SJSA1 (cell line): ENCODE measurements around the gene DERA. TPM values are rescaled to one million over a fixed set of nuclear protein-coding genes. Genes with fewer than 3 reads are reported as not detected.
"Not testable (repeated sequence)": the region's sequence is repeated elsewhere in the genome, so short reads cannot be mapped to it uniquely, and the experiment has no call there.

Experiments used
- DNase-seq, 2 experiments: peaks; one replicate each; pipeline ENCODE4 v3.0.0-alpha.2; 2015 to 2020; ENCODE audit warnings: low spot score in 2 of 2, low read depth in 1 of 2
- H3K27ac ChIP-seq: fragments of 250-450 bp; sonication (Bioruptor Pico); 2 replicates; pipeline ENCODE4 v1.5.1; 2020; ENCODE audit warnings: mild to moderate bottlenecking, moderate library complexity
- H3K27me3 ChIP-seq: fragments of 250-450 bp; sonication (Bioruptor Pico); replicated peaks from 2 replicates; pipeline ENCODE4 v1.5.1; 2020; ENCODE audit warnings: mild to moderate bottlenecking, moderate library complexity
- H3K36me3 ChIP-seq: fragments of 250-450 bp; sonication (Bioruptor Pico); 2 replicates; pipeline ENCODE4 v1.5.1; 2020; ENCODE audit warnings: mild to moderate bottlenecking
- H3K4me1 ChIP-seq: fragments of 250-450 bp; sonication (Bioruptor Pico); replicated peaks from 2 replicates; pipeline ENCODE4 v1.6.1; 2021; ENCODE audit warnings: mild to moderate bottlenecking
- H3K4me3 ChIP-seq: fragments of 250-450 bp; sonication (Bioruptor Pico); 2 replicates; pipeline ENCODE4 v1.5.1; 2020; ENCODE audit warnings: mild to moderate bottlenecking
- H3K9me3 ChIP-seq: fragments of 250-450 bp; sonication (Bioruptor Pico); replicated peaks from 2 replicates; pipeline ENCODE4 v1.5.1; 2020; ENCODE audit warnings: mild to moderate bottlenecking
- total RNA-seq: library from RNA; depleted of rRNA; stranded (reverse); fragments of >200 nt; shearing (Covaris generic); gene quantifications from 2 replicates; pipeline ENCODE4 v1.2.3, GENCODE V29; 2014

Gene DERA
- total RNA-seq, 1 experiment from 2014 or later = 65.2 TPM

- Histone ChIP-seq H3K9me3 (no peaks in the 10 kb centered on the region), H3K27me3 (no peaks in the 10 kb centered on the region), H3K36me3 (no peaks in the 10 kb centered on the region; the same call in 1 of the 2 replicates), H3K27ac (no peak overlapping the region), H3K4me1 (peaks cover 11% of the 10 kb centered on the region), H3K4me3 (no peak overlapping the region)
- DNase-seq = no peak
These were observed 73.1 kb downstream of the DERA start for GRCh38 chr12:15984097-15984800.

GRCh38 chr12:15984963-15985362 lies 73.8 kb downstream of the DERA start:
- no peak overlapping the region for H3K27ac ChIP-seq
- no peak overlapping the region for H3K4me3 ChIP-seq
- no peak for DNase-seq

GRCh38 chr12:15987696-15988095 lies 76.6 kb downstream of the DERA start:
- DNase-seq = no peak
- Histone ChIP-seq H3K27ac (no peak overlapping the region), H3K27me3 (no peaks in the 10 kb centered on the region), H3K9me3 (no peaks in the 10 kb centered on the region), H3K36me3 (no peaks in the 10 kb centered on the region; the same call in 1 of the 2 replicates), H3K4me1 (no peaks in the 10 kb centered on the region), H3K4me3 (no peak overlapping the region)

More at GRCh38 chr12:15984963-15985362, 73.8 kb downstream of the DERA start:
- no peaks in the 10 kb centered on the region for H3K27me3 ChIP-seq
- H3K36me3 ChIP-seq = no peaks in the 10 kb centered on the region; the same call in 1 of the 2 replicates
- peaks cover 4% of the 10 kb centered on the region for H3K4me1 ChIP-seq
- H3K9me3 ChIP-seq = no peaks in the 10 kb centered on the region

GRCh38 chr12:15988983-15989755 lies 78.0 kb downstream of the DERA start:
- Histone ChIP-seq H3K27ac (no peak overlapping the region), H3K36me3 (no peaks in the 10 kb centered on the region; the same call in 1 of the 2 replicates), H3K27me3 (no peaks in the 10 kb centered on the region), H3K9me3 (no peaks in the 10 kb centered on the region), H3K4me3 (no peak overlapping the region), H3K4me1 (no peaks in the 10 kb centered on the region)
- no peak for DNase-seq

- Histone ChIP-seq H3K36me3 (no peaks in the 10 kb centered on the region), H3K4me1 (no peaks in the 10 kb centered on the region), H3K9me3 (no peaks in the 10 kb centered on the region), H3K27me3 (no peaks in the 10 kb centered on the region), H3K4me3 (no peak overlapping the region), H3K27ac (no peak overlapping the region)
- no peak for DNase-seq
These were observed 84.7 kb downstream of the DERA start for GRCh38 chr12:15995801-15996200.

- H3K9me3 ChIP-seq = no peaks in the 10 kb centered on the region
- H3K27ac ChIP-seq = no peak overlapping the region
- H3K4me3 ChIP-seq = no peak overlapping the region
- H3K36me3 ChIP-seq = no peaks in the 10 kb centered on the region
- no peak for DNase-seq
- H3K4me1 ChIP-seq = no peaks in the 10 kb centered on the region
- H3K27me3 ChIP-seq = no peaks in the 10 kb centered on the region
These were observed 85.1 kb downstream of the DERA start for GRCh38 chr12:15996254-15996653.

GRCh38 chr12:15996948-15997347 lies 85.8 kb downstream of the DERA start:
- DNase-seq = no peak
- H3K9me3 ChIP-seq = no peaks in the 10 kb centered on the region
- no peak overlapping the region for H3K27ac ChIP-seq

GRCh38 chr12:15997910-15998309 lies 86.8 kb downstream of the DERA start:
- Histone ChIP-seq H3K36me3 (no peaks in the 10 kb centered on the region), H3K27me3 (no peaks in the 10 kb centered on the region), H3K9me3 (no peaks in the 10 kb centered on the region), H3K27ac (no peak overlapping the region), H3K4me3 (no peak overlapping the region), H3K4me1 (no peaks in the 10 kb centered on the region)
- no peak for DNase-seq

More at GRCh38 chr12:15996948-15997347, 85.8 kb downstream of the DERA start:
- H3K4me3 ChIP-seq = no peak overlapping the region
- no peaks in the 10 kb centered on the region for H3K27me3 ChIP-seq
- no peaks in the 10 kb centered on the region for H3K36me3 ChIP-seq
- H3K4me1 ChIP-seq = no peaks in the 10 kb centered on the region

GRCh38 chr12:16002880-16003279 lies 91.7 kb downstream of the DERA start:
- Histone ChIP-seq H3K4me1 (no peaks in the 10 kb centered on the region), H3K36me3 (0 out of 2 replicates have a peak, but pooled peaks cover 4% of the 10 kb centered on the region), H3K9me3 (no peaks in the 10 kb centered on the region), H3K27ac (no peak overlapping the region), H3K27me3 (no peaks in the 10 kb centered on the region), H3K4me3 (no peak overlapping the region)
- no peak for DNase-seq

- H3K4me1 ChIP-seq = no peaks in the 10 kb centered on the region
- no peak overlapping the region for H3K4me3 ChIP-seq
- H3K27ac ChIP-seq = no peak overlapping the region
- H3K9me3 ChIP-seq = no peaks in the 10 kb centered on the region
- H3K27me3 ChIP-seq = no peaks in the 10 kb centered on the region
- H3K36me3 ChIP-seq = 0 out of 2 replicates have a peak, but pooled peaks cover 4% of the 10 kb centered on the region
- no peak for DNase-seq
These were observed 92.3 kb downstream of the DERA start for GRCh38 chr12:16003460-16003859.

GRCh38 chr12:16006752-16007151 lies 95.6 kb downstream of the DERA start:
- Histone ChIP-seq H3K9me3 (no peaks in the 10 kb centered on the region), H3K4me3 (no peak overlapping the region), H3K27me3 (no peaks in the 10 kb centered on the region), H3K27ac (no peak overlapping the region), H3K36me3 (0 out of 2 replicates have a peak, but pooled peaks cover 4% of the 10 kb centered on the region), H3K4me1 (no peaks in the 10 kb centered on the region)
- DNase-seq = no peak

- Histone ChIP-seq H3K27ac (no peak overlapping the region), H3K36me3 (0 out of 2 replicates have a peak, but pooled peaks cover 4% of the 10 kb centered on the region), H3K9me3 (no peaks in the 10 kb centered on the region), H3K4me3 (no peak overlapping the region), H3K4me1 (no peaks in the 10 kb centered on the region), H3K27me3 (no peaks in the 10 kb centered on the region)
- no peak for DNase-seq
These were observed 97.3 kb downstream of the DERA start for GRCh38 chr12:16008421-16008824.

- Histone ChIP-seq H3K27ac (no peak overlapping the region), H3K4me3 (no peak overlapping the region), H3K9me3 (peaks cover 3% of the 10 kb centered on the region; the same call in 1 of the 2 replicates), H3K36me3 (no peaks in the 10 kb centered on the region; the same call in 1 of the 2 replicates), H3K4me1 (no peaks in the 10 kb centered on the region), H3K27me3 (no peaks in the 10 kb centered on the region)
- DNase-seq = no peak
These were observed 101.0 kb downstream of the DERA start for GRCh38 chr12:16012117-16012516.

GRCh38 chr12:16013722-16014121 lies 102.6 kb downstream of the DERA start:
- not testable (repeated sequence) for H3K36me3 ChIP-seq, H3K27ac ChIP-seq, H3K4me3 ChIP-seq, DNase-seq, H3K4me1 ChIP-seq, H3K9me3 ChIP-seq, H3K27me3 ChIP-seq
